Activated CD4-positive, alpha-beta T cell treated with anti-CD3 and anti-CD28 coated beads for 1 hour (primary cell): ENCODE measurements around the gene ZNF410.
A peak's percentile ranks its signal among the peaks of the same experiment; 100 is the strongest.
"Not testable (repeated sequence)": the region's sequence is repeated elsewhere in the genome, so short reads cannot be mapped to it uniquely, and the experiment has no call there.

Experiments
- DNase-seq: peaks from one replicate; pipeline ENCODE4 v3.0.0-alpha.2; 2020

ZNF410 gene

GRCh38 chr14:73887694-73888459 is 1.2 kb downstream of the ZNF410 start:
- DNase-seq = no peak

GRCh38 chr14:73888460-73888725 is 1.7 kb downstream of the ZNF410 start:
- no peak for DNase-seq

- DNase-seq = no peak
Measured at GRCh38 chr14:73888971-73889370, 2.3 kb downstream of the ZNF410 start.

- DNase-seq = no peak
Measured at GRCh38 chr14:73889376-73889775, 2.7 kb downstream of the ZNF410 start.

GRCh38 chr14:73894180-73894687 is 7.6 kb downstream of the ZNF410 start:
- DNase-seq = not testable (repeated sequence)

- no peak for DNase-seq
Measured at GRCh38 chr14:73895939-73896338, 9.3 kb downstream of the ZNF410 start.

- no peak for DNase-seq
Measured at GRCh38 chr14:73896521-73896920, 9.9 kb downstream of the ZNF410 start.

GRCh38 chr14:73903028-73903427 is 16.4 kb downstream of the ZNF410 start:
- no peak for DNase-seq

- DNase-seq = no peak
Measured at GRCh38 chr14:73909681-73910080, 23.0 kb downstream of the ZNF410 start.

GRCh38 chr14:73913256-73913655 is 26.6 kb downstream of the ZNF410 start:
- DNase-seq = no peak

GRCh38 chr14:73916324-73916723 is 29.7 kb downstream of the ZNF410 start:
- no peak for DNase-seq

GRCh38 chr14:73919457-73919856 is 32.8 kb downstream of the ZNF410 start:
- DNase-seq = not testable (repeated sequence)

GRCh38 chr14:73924337-73924736 is 37.7 kb downstream of the ZNF410 start:
- DNase-seq = no peak

- no peak for DNase-seq
Measured at GRCh38 chr14:73935666-73936065, 49.0 kb downstream of the ZNF410 start.

GRCh38 chr14:73936548-73936947 is 49.9 kb downstream of the ZNF410 start:
- no peak for DNase-seq

GRCh38 chr14:73937012-73937411 is 50.4 kb downstream of the ZNF410 start:
- DNase-seq = no peak

- no peak for DNase-seq
Measured at GRCh38 chr14:73942180-73942579, 55.5 kb downstream of the ZNF410 start.

GRCh38 chr14:73943083-73943482 is 56.4 kb downstream of the ZNF410 start:
- no peak for DNase-seq

- no peak for DNase-seq
Measured at GRCh38 chr14:73944432-73945158, 57.9 kb downstream of the ZNF410 start.

GRCh38 chr14:73945159-73945670 is 58.6 kb downstream of the ZNF410 start:
- no peak for DNase-seq

GRCh38 chr14:73949752-73950734 is 63.4 kb downstream of the ZNF410 start, which contains the start of the genes COQ6 and FAM161B:
COQ6 (plus strand) TSS chr14:73950302; CDS start chr14:73950333, 31 bp downstream.
FAM161B (minus strand) TSS chr14:73950094; CDS start chr14:73950026, 68 bp downstream.
- peak; percentile 85 for DNase-seq

- no peak for DNase-seq
Measured at GRCh38 chr14:73953731-73954130, 67.1 kb downstream of the ZNF410 start.

GRCh38 chr14:73955674-73956073 is 69.0 kb downstream of the ZNF410 start:
- DNase-seq = no peak
